Endothelial cell of umbilical vein (primary cell): ENCODE results near the gene MOXD1. TPM values are rescaled to one million over a fixed set of nuclear protein-coding genes. Genes with fewer than 3 reads are reported as not detected.

ENCODE experiments used
- BruUV-seq: library from RNA; stranded (reverse); fragments of 400-500 nt; replicated peaks from 2 replicates; lab custom pipeline; 2021; lab: Mats Ljungman, UMichigan
- CTCF ChIA-PET: fragments of 300-600, 350-600 bp; sonication (Branson Sonifier 250); formaldehyde crosslinking; loops from one replicate; lab custom pipeline; 2021; ENCODE audit warnings: antibody characterized with exemption, inconsistent platforms; lab: Charles Lee
- POLR2A ChIA-PET: fragments of 300-600, 350-600 bp; sonication (Branson Sonifier 250); formaldehyde crosslinking; loops from one replicate; lab custom pipeline; 2021; ENCODE audit warnings: antibody characterized with exemption, inconsistent platforms; lab: Charles Lee
- DNase-seq: peaks from one replicate; pipeline ENCODE4 v3.0.0-alpha.2; 2011; ENCODE audit warnings: low read depth, low spot score
- FAIRE-seq: peaks from 2 replicates; lab custom pipeline; 2011; peaks lifted over from hg19 to GRCh38; lab: Jason Lieb, UNC
- H2AFZ ChIP-seq: 2 replicates; pipeline ENCODE4 v1.6.0; 2012; ENCODE audit warnings: low read depth, low read length, control low read depth, inconsistent platforms
- H3K27ac ChIP-seq: 2 replicates; pipeline ENCODE4 v1.5.1; 2011; ENCODE audit warnings: low read depth, mild to moderate bottlenecking, control low read depth, low read length, moderate library complexity; ENCODE audit not compliant: insufficient read depth
- H3K27me3 ChIP-seq, 2 experiments: 2 replicates each; pipeline versions ENCODE4 v1.6.0 to v1.6.1; 2011; ENCODE audit warnings: low read length in 2 of 2, mixed read lengths in 1 of 2; ENCODE audit not compliant: control insufficient read depth in 2 of 2, insufficient read depth in 2 of 2
- H3K36me3 ChIP-seq, 2 experiments: 2 replicates in 1 of 2; 3 replicates in 1 of 2; pipeline ENCODE4 v1.5.1; 2011; ENCODE audit warnings: low read length in 2 of 2, mild to moderate bottlenecking in 1 of 2, moderate library complexity in 1 of 2; ENCODE audit not compliant: control insufficient read depth in 2 of 2, insufficient read depth in 2 of 2; ENCODE audit errors: extremely low read depth in 1 of 2
- H3K4me1 ChIP-seq: 3 replicates; pipeline ENCODE4 v1.5.1; 2011; ENCODE audit warnings: mild to moderate bottlenecking, low read length; ENCODE audit not compliant: control insufficient read depth, insufficient read depth; ENCODE audit errors: extremely low read depth
- H3K4me2 ChIP-seq: 2 replicates; pipeline ENCODE4 v1.6.1; 2011; ENCODE audit warnings: low read length, control low read depth, mixed read lengths; ENCODE audit not compliant: insufficient read depth
- H3K4me3 ChIP-seq, 3 experiments: fragments of 200-600 bp in 1 of 3; sonication (generic), shearing (Covaris generic) in 1 of 3; replicated peaks in 1 of 3; 2 replicates each; pipeline ENCODE4 v1.5.1; 2011 to 2016; ENCODE audit warnings: control low read depth in 3 of 3, low read length in 3 of 3, mild to moderate bottlenecking in 2 of 3, inconsistent platforms in 1 of 3, low read depth in 1 of 3, moderate library complexity in 1 of 3; ENCODE audit not compliant: insufficient read depth in 1 of 3
- H3K79me2 ChIP-seq: 2 replicates; pipeline ENCODE4 v1.6.0; 2012; ENCODE audit warnings: low read length, inconsistent platforms; ENCODE audit not compliant: control insufficient read depth, insufficient read depth
- H3K9ac ChIP-seq: replicated peaks from 2 replicates; pipeline ENCODE3; 2011; ENCODE audit warnings: low read length, control low read depth; ENCODE audit not compliant: insufficient read depth; ENCODE audit errors: extremely low read depth
- H3K9me1 ChIP-seq: replicated peaks from 3 replicates; pipeline ENCODE4 v1.6.0; 2011; ENCODE audit warnings: mild to moderate bottlenecking, low read length; ENCODE audit not compliant: control insufficient read depth, insufficient read depth; ENCODE audit errors: extremely low read depth
- H3K9me3 ChIP-seq: replicated peaks from 2 replicates; pipeline ENCODE4 v1.5.1; 2012; ENCODE audit warnings: low read length, inconsistent platforms; ENCODE audit not compliant: control insufficient read depth, insufficient read depth
- H4K20me1 ChIP-seq: replicated peaks from 2 replicates; pipeline ENCODE3; 2011; ENCODE audit warnings: mild to moderate bottlenecking, low read length; ENCODE audit not compliant: control insufficient read depth, insufficient read depth; ENCODE audit errors: extremely low read depth
- CTCF ChIP-seq, 2 donors: IDR thresholded peaks; 1 replicate in 1 of 2; 2 replicates in 1 of 2; pipeline ENCODE4 v1.5.1; 2011; ENCODE audit warnings: low read length in 2 of 2, mild to moderate bottlenecking in 2 of 2, moderate library complexity in 2 of 2, control low read depth in 1 of 2, inconsistent platforms in 1 of 2, low read depth in 1 of 2; ENCODE audit not compliant: insufficient read depth in 1 of 2; ENCODE audit errors: extremely low read depth in 1 of 2
- EZH2 ChIP-seq: IDR thresholded peaks from 2 replicates; pipeline ENCODE4 v1.6.1; 2012; ENCODE audit warnings: borderline replicate concordance, low read depth, mild to moderate bottlenecking, moderate library complexity, low read length, inconsistent platforms; ENCODE audit not compliant: severe bottlenecking
- FOS ChIP-seq: IDR thresholded peaks from 2 replicates; pipeline ENCODE4 v1.6.1; 2011; ENCODE audit warnings: mild to moderate bottlenecking, low read length, moderate library complexity, borderline replicate concordance; ENCODE audit not compliant: insufficient read depth
- GATA2 ChIP-seq: IDR thresholded peaks from 2 replicates; pipeline ENCODE4 v1.7.0; 2011; ENCODE audit warnings: low read depth, mild to moderate bottlenecking, moderate library complexity, mixed read lengths, low read length; ENCODE audit not compliant: insufficient read length, insufficient read depth
- JUN ChIP-seq: IDR thresholded peaks from 2 replicates; pipeline ENCODE4 v1.6.1; 2011; ENCODE audit warnings: borderline replicate concordance, low read depth; ENCODE audit not compliant: insufficient read length, insufficient read depth
- MAX ChIP-seq: IDR thresholded peaks from 2 replicates; pipeline ENCODE4 v1.6.1; 2011; ENCODE audit not compliant: insufficient read depth, insufficient read length
- MYC ChIP-seq: IDR thresholded peaks from one replicate; pipeline ENCODE4 v1.6.1; 2011; ENCODE audit warnings: mild to moderate bottlenecking, low read depth, low read length
- POLR2A ChIP-seq: IDR thresholded peaks from 2 replicates; pipeline ENCODE4 v1.6.1; 2012; ENCODE audit warnings: low read depth, mild to moderate bottlenecking, control low read depth, low read length
- POLR2AphosphoS5 ChIP-seq: IDR thresholded peaks from 2 replicates; pipeline ENCODE4 v1.6.1; 2012; ENCODE audit warnings: low read depth, mild to moderate bottlenecking, control low read depth, low read length, moderate library complexity; ENCODE audit not compliant: insufficient read depth
- dilution Hi-C: fragments of 300-500 bp; cut with MboI; formaldehyde crosslinking; loops from one replicate; pipeline ENCODE4 v1.15.0; 2019; ENCODE audit warnings: low sequenced_read_pairs; ENCODE audit not compliant: extremely low pct_ligation_motif_present
- intact Hi-C: fragments of 100-400 bp; cut with micrococcal nuclease; formaldehyde crosslinking; loops from one replicate; pipeline ENCODE4 v1.10.0; 2022
- polyA plus RNA-seq, 4 experiments: library from polyadenylated mRNA; depleted of rRNA in 3 of 4; stranded (reverse) in 3 of 4; unstranded in 1 of 4; fragments of >200 nt; gene quantifications; 2 replicates each; pipeline versions ENCODE4 v1.2.1 to v1.2.3, GENCODE V29; 2011 to 2012; ENCODE audit warnings: missing spikeins in 1 of 4
- total RNA-seq: library from RNA; stranded (reverse); gene quantifications from 2 replicates; pipeline ENCODE4 v1.2.3, GENCODE V29; 2021

The MOXD1 gene
- total and polyA plus RNA-seq, 2 donors (not counting 3 experiments of a cell fraction or from before 2014, with no cell fraction given) = 0.01 TPM; not detected in 1

- H4K20me1 ChIP-seq = no peaks in the 10 kb centered on the region
- no peaks in the 10 kb centered on the region for H3K9me3 ChIP-seq
- H3K27me3 ChIP-seq = peaks cover 6 to 21% of the 10 kb centered on the region in 2 experiments
- H3K4me1 ChIP-seq = no peaks in the 10 kb centered on the region
- TF ChIP-seq POLR2A = no peak
- TF ChIP-seq CTCF (IDR thresholded peaks at IDR 0.05; ENCODE audit: extremely low read depth in 1 of 2, insufficient read depth in 1 of 2, low read depth in 1 of 2, low read length in 2 of 2) = no peak
- no peak for TF ChIP-seq FOS
- no peak for TF ChIP-seq GATA2
- TF ChIP-seq MYC = no peak
- TF ChIP-seq EZH2 = no peak
- no peak for TF ChIP-seq MAX
- no peak for TF ChIP-seq JUN
- TF ChIP-seq POLR2AphosphoS5 = no peak
- FAIRE-seq (no peak), DNase-seq (no peak)
- H3K4me3 ChIP-seq = no peak overlapping the region
- no peaks in the 10 kb centered on the region for H3K79me2 ChIP-seq
- H2AFZ ChIP-seq = no peak overlapping the region
- H3K9ac ChIP-seq = no peak overlapping the region
- no peaks in the 10 kb centered on the region for H3K9me1 ChIP-seq
- dilution Hi-C loops (no loop called here), intact Hi-C loops (no loop called here)
- no TSS peak for BruUV-seq
- H3K4me2 ChIP-seq = no peak overlapping the region
- CTCF ChIA-PET = interaction anchor here (3.0 kb wide), 1 partner anchor 135 kb away, joined by 9 read pairs; no protein-coding TSS in a partner anchor
- H3K36me3 ChIP-seq = no peaks in the 10 kb centered on the region
- POLR2A ChIA-PET = no interaction called here
- H3K27ac ChIP-seq = no peak overlapping the region
These were observed 13.5 kb upstream of the MOXD1 start for GRCh38 chr6:132414761-132415160.
